B cell (primary cell): ENCODE data around the gene PSMA8.

Source experiments
- EZH2 ChIP-seq: IDR thresholded peaks from 2 replicates; pipeline ENCODE4 v1.6.1; 2012; ENCODE audit warnings: borderline replicate concordance, low read depth, mild to moderate bottlenecking, moderate library complexity, low read length; ENCODE audit not compliant: insufficient read depth, poor library complexity, severe bottlenecking
- TF ChIP-seq, protein P1 (sequence below): fragments of 200-600 bp; IDR thresholded peaks from one replicate; pipeline ENCODE4 v1.8.0; 2022; ENCODE audit warnings: antibody characterized with exemption, mild to moderate bottlenecking

DNA sequence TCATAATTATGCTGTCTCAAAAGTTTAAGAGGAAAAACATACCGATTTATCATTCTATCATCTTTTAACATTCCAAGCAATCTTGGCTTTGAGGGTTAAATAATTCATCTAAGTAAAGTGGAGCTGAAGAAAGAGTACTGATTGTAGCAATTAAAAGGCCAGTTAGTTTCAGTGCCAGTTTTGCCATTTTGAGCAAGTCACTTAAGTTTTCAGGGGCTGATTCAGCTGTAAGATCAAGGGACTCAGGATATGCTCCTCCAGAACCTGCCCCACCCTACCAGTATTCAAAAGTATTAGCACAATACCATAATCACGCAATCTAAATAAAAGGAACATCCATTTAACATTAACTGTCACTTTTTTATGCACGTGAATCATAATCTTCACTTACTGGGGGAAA is 45.2 kb upstream of the PSMA8 start:
- TF ChIP-seq, protein P1, sequence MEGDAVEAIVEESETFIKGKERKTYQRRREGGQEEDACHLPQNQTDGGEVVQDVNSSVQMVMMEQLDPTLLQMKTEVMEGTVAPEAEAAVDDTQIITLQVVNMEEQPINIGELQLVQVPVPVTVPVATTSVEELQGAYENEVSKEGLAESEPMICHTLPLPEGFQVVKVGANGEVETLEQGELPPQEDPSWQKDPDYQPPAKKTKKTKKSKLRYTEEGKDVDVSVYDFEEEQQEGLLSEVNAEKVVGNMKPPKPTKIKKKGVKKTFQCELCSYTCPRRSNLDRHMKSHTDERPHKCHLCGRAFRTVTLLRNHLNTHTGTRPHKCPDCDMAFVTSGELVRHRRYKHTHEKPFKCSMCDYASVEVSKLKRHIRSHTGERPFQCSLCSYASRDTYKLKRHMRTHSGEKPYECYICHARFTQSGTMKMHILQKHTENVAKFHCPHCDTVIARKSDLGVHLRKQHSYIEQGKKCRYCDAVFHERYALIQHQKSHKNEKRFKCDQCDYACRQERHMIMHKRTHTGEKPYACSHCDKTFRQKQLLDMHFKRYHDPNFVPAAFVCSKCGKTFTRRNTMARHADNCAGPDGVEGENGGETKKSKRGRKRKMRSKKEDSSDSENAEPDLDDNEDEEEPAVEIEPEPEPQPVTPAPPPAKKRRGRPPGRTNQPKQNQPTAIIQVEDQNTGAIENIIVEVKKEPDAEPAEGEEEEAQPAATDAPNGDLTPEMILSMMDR: no peak
- TF ChIP-seq EZH2: no peak
